GF-D8 (cell line): ENCODE measurements around the gene PHLDB2.
"Not testable (repeated sequence)": the region's sequence is repeated elsewhere in the genome, so short reads cannot be mapped to it uniquely, and the experiment has no call there.

Experiments used
- DNase-seq: peaks from one replicate; lab custom pipeline; 2025; lab: John Stamatoyannopoulos, UW

The PHLDB2 gene

GRCh38 chr3:111859061-111859973 is at the start of gene PHLDB2:
Gene PHLDB2 (plus strand): TSS chr3:111859265. CDS start chr3:111884078, 24,813 bp downstream.
- DNase-seq, result no peak

GRCh38 chr3:111810909-111811308 is 48.2 kb upstream of the PHLDB2 start:
- DNase-seq, result no peak

- no peak for DNase-seq
Measured at GRCh38 chr3:111811811-111812210, 47.3 kb upstream of the PHLDB2 start.

- no peak for DNase-seq
Measured at GRCh38 chr3:111812701-111813100, 46.4 kb upstream of the PHLDB2 start.

- DNase-seq, result no peak
Measured at GRCh38 chr3:111813441-111813840, 45.6 kb upstream of the PHLDB2 start.

- no peak for DNase-seq
Measured at GRCh38 chr3:111813979-111814378, 45.1 kb upstream of the PHLDB2 start.

- DNase-seq, result not testable (repeated sequence)
Measured at GRCh38 chr3:111816771-111817170, 42.3 kb upstream of the PHLDB2 start.

- DNase-seq, result no peak
Measured at GRCh38 chr3:111819927-111820326, 39.1 kb upstream of the PHLDB2 start.

- no peak for DNase-seq
Measured at GRCh38 chr3:111820651-111821050, 38.4 kb upstream of the PHLDB2 start.

- DNase-seq, result no peak
Measured at GRCh38 chr3:111821891-111822290, 37.2 kb upstream of the PHLDB2 start.

- DNase-seq, result no peak
Measured at GRCh38 chr3:111822804-111823203, 36.3 kb upstream of the PHLDB2 start.

- DNase-seq, result no peak
Measured at GRCh38 chr3:111823341-111823855, 35.7 kb upstream of the PHLDB2 start.

GRCh38 chr3:111824351-111824750 is 34.7 kb upstream of the PHLDB2 start:
- no peak for DNase-seq

- no peak for DNase-seq
Measured at GRCh38 chr3:111827871-111828270, 31.2 kb upstream of the PHLDB2 start.

- no peak for DNase-seq
Measured at GRCh38 chr3:111828530-111828929, 30.5 kb upstream of the PHLDB2 start.

GRCh38 chr3:111829023-111829422 is 30.0 kb upstream of the PHLDB2 start:
- no peak for DNase-seq

- no peak for DNase-seq
Measured at GRCh38 chr3:111831840-111832239, 27.2 kb upstream of the PHLDB2 start.

GRCh38 chr3:111837112-111837511 is 22.0 kb upstream of the PHLDB2 start:
- no peak for DNase-seq

- DNase-seq, result no peak
Measured at GRCh38 chr3:111838133-111838532, 20.9 kb upstream of the PHLDB2 start.

- DNase-seq, result no peak
Measured at GRCh38 chr3:111846039-111846438, 13.0 kb upstream of the PHLDB2 start.

- no peak for DNase-seq
Measured at GRCh38 chr3:111846717-111847116, 12.3 kb upstream of the PHLDB2 start.

GRCh38 chr3:111848283-111848682 is 10.8 kb upstream of the PHLDB2 start:
- no peak for DNase-seq

- no peak for DNase-seq
Measured at GRCh38 chr3:111848778-111849177, 10.3 kb upstream of the PHLDB2 start.

- DNase-seq, result no peak
Measured at GRCh38 chr3:111850537-111850936, 8.5 kb upstream of the PHLDB2 start.
